Keratinocyte (primary cell): ENCODE measurements around the gene CLEC16A. TPM values are rescaled to one million over a fixed set of nuclear protein-coding genes. Genes with fewer than 3 reads are reported as not detected.

Experiments used
- DNase-seq: peaks from one replicate; pipeline ENCODE4 v3.0.0-alpha.2; 2011; ENCODE audit warnings: low read depth, missing footprints, low spot score
- FAIRE-seq: peaks from 2 replicates; lab custom pipeline; 2011; peaks lifted over from hg19 to GRCh38; lab: Jason Lieb, UNC
- H2AFZ ChIP-seq: 2 replicates; pipeline ENCODE4 v1.6.0; 2012; ENCODE audit warnings: low read length, control low read depth, inconsistent platforms; ENCODE audit not compliant: control insufficient read depth
- H3K27ac ChIP-seq: 2 replicates; pipeline ENCODE4 v1.5.1; 2011; ENCODE audit warnings: low read length; ENCODE audit not compliant: control insufficient read depth, insufficient read depth
- H3K27me3 ChIP-seq: 3 replicates; pipeline ENCODE4 v1.6.0; 2011; ENCODE audit warnings: low read length; ENCODE audit not compliant: control insufficient read depth, insufficient read depth; ENCODE audit errors: extremely low read depth
- H3K36me3 ChIP-seq, 2 experiments: 2 replicates in 1 of 2; 3 replicates in 1 of 2; pipeline ENCODE4 v1.5.1; 2011; ENCODE audit warnings: low read length in 2 of 2, mild to moderate bottlenecking in 1 of 2; ENCODE audit not compliant: control insufficient read depth in 2 of 2, insufficient read depth in 2 of 2; ENCODE audit errors: extremely low read depth in 1 of 2
- H3K4me1 ChIP-seq: 3 replicates; pipeline ENCODE4 v1.5.1; 2011; ENCODE audit warnings: low read length; ENCODE audit not compliant: control insufficient read depth, insufficient read depth; ENCODE audit errors: extremely low read depth
- H3K4me2 ChIP-seq: 3 replicates; pipeline ENCODE4 v1.6.0; 2011; ENCODE audit warnings: low read depth, low read length; ENCODE audit not compliant: control insufficient read depth, insufficient read depth; ENCODE audit errors: extremely low read depth
- H3K4me3 ChIP-seq, 3 experiments: fragments of 200-600 bp in 1 of 3; sonication (generic) in 1 of 3; 2 replicates in 2 of 3; 3 replicates in 1 of 3; pipeline ENCODE4 v1.5.1; 2011 to 2016; ENCODE audit warnings: low read length in 3 of 3, mild to moderate bottlenecking in 3 of 3, control low read depth in 2 of 3, inconsistent platforms in 1 of 3, low read depth in 1 of 3, mixed read lengths in 1 of 3, mixed run types in 1 of 3, moderate library complexity in 1 of 3; ENCODE audit not compliant: control insufficient read depth in 2 of 3, insufficient read depth in 2 of 3; ENCODE audit errors: extremely low read depth in 1 of 3
- H3K79me2 ChIP-seq: 2 replicates; pipeline ENCODE4 v1.6.0; 2012; ENCODE audit warnings: low read length; ENCODE audit not compliant: control insufficient read depth, insufficient read depth
- H3K9ac ChIP-seq: 3 replicates; pipeline ENCODE4 v1.6.0; 2011; ENCODE audit warnings: low read length; ENCODE audit not compliant: control insufficient read depth, insufficient read depth; ENCODE audit errors: extremely low read depth
- H3K9me1 ChIP-seq: 3 replicates; pipeline ENCODE4 v1.6.0; 2011; ENCODE audit warnings: low read length; ENCODE audit not compliant: control insufficient read depth, insufficient read depth; ENCODE audit errors: extremely low read depth
- H3K9me3 ChIP-seq: 2 replicates; pipeline ENCODE4 v1.5.1; 2012; ENCODE audit warnings: low read depth, low read length; ENCODE audit not compliant: control insufficient read depth
- H4K20me1 ChIP-seq: 3 replicates; pipeline ENCODE4 v1.6.0; 2011; ENCODE audit warnings: low read length; ENCODE audit not compliant: control insufficient read depth, insufficient read depth; ENCODE audit errors: extremely low read depth
- CTCF ChIP-seq, 3 experiments: IDR thresholded peaks in 1 of 3; conservative IDR thresholded peaks in 1 of 3; optimal IDR thresholded peaks in 1 of 3; 2 replicates in 2 of 3; 3 replicates in 1 of 3; pipeline versions ENCODE3 to v1.5.1; 2011; ENCODE audit warnings: low read length in 3 of 3, mild to moderate bottlenecking in 3 of 3, moderate library complexity in 2 of 3, control low read depth in 1 of 3, inconsistent platforms in 1 of 3; ENCODE audit not compliant: insufficient read depth in 2 of 3; ENCODE audit errors: extremely low read depth in 1 of 3
- EZH2 ChIP-seq: IDR thresholded peaks from one replicate; pipeline ENCODE4 v1.6.1; 2012; ENCODE audit warnings: inconsistent platforms, mild to moderate bottlenecking, low read length, moderate library complexity
- dilution Hi-C: fragments of 300-500 bp; cut with MboI; formaldehyde crosslinking; loops from one replicate; pipeline ENCODE4 v1.7.0; 2020; ENCODE audit warnings: low sequenced_read_pairs; ENCODE audit not compliant: extremely low pct_ligation_motif_present
- polyA plus RNA-seq, 5 experiments: library from polyadenylated mRNA; depleted of rRNA in 3 of 5; stranded (reverse) in 3 of 5; stranded (forward) in 1 of 5; unstranded in 1 of 5; fragments of >200 nt; gene quantifications; 1 replicate in 1 of 5; 2 replicates in 3 of 5; 3 replicates in 1 of 5; pipeline versions ENCODE4 v1.2.1 to v1.2.3, GENCODE V29; 2011 to 2012; ENCODE audit warnings: missing spikeins in 2 of 5, low read depth in 1 of 5, low replicate concordance in 1 of 5

CLEC16A gene
- polyA plus RNA-seq, 1 donor (not counting 4 experiments of a cell fraction or from before 2014, with no cell fraction given) = 9.5 TPM

GRCh38 chr16:11038305-11038704 is 93.9 kb downstream of the CLEC16A start:
- Histone ChIP-seq H3K4me2 (peak overlapping the region; percentile 64), H3K27ac (peak overlapping the region; percentile 13)
- no peak for FAIRE-seq

GRCh38 chr16:11038777-11039176 is 94.4 kb downstream of the CLEC16A start:
- Histone ChIP-seq H4K20me1 (no peaks in the 10 kb centered on the region), H3K27ac (peak overlapping the region; percentile 76), H3K9ac (no peak overlapping the region), H3K9me3 (no peaks in the 10 kb centered on the region), H3K9me1 (no peaks in the 10 kb centered on the region), H3K27me3 (no peaks in the 10 kb centered on the region), H3K4me2 (peak overlapping the region; percentile 64), H3K4me3 (no peak overlapping the region), H3K4me1 (peaks cover 27% of the 10 kb centered on the region), H3K36me3 (peaks cover 8 to 15% of the 10 kb centered on the region in 2 experiments), H3K79me2 (no peaks in the 10 kb centered on the region), H2AFZ (no peak overlapping the region)
- dilution Hi-C loops = no loop called here
- no peak for TF ChIP-seq CTCF (optimal IDR thresholded peaks at IDR 0.05 in 1 of 3, IDR thresholded peaks at IDR 0.05 in 1 of 3, conservative IDR thresholded peaks at IDR 0.05 in 1 of 3; ENCODE audit: extremely low read depth in 1 of 3, insufficient read depth in 2 of 3, low read length in 3 of 3)
- TF ChIP-seq EZH2 = no peak
- peak; percentile 81 for FAIRE-seq
- peak; percentile 89 for DNase-seq

More at GRCh38 chr16:11038305-11038704, 93.9 kb downstream of the CLEC16A start:
- peaks cover 32% of the 10 kb centered on the region for H3K4me1 ChIP-seq
- peaks cover 8 to 15% of the 10 kb centered on the region in 2 experiments for H3K36me3 ChIP-seq
- no peaks in the 10 kb centered on the region for H3K9me1 ChIP-seq
- H3K79me2 ChIP-seq = no peaks in the 10 kb centered on the region
- H3K4me3 ChIP-seq = no peak overlapping the region
- dilution Hi-C loops = no loop called here
- TF ChIP-seq CTCF (optimal IDR thresholded peaks at IDR 0.05 in 1 of 3, IDR thresholded peaks at IDR 0.05 in 1 of 3, conservative IDR thresholded peaks at IDR 0.05 in 1 of 3; ENCODE audit: extremely low read depth in 1 of 3, insufficient read depth in 2 of 3, low read length in 3 of 3) (no peak), EZH2 (no peak)
- no peak for DNase-seq
- no peaks in the 10 kb centered on the region for H3K9me3 ChIP-seq
- no peak overlapping the region for H3K9ac ChIP-seq
- no peaks in the 10 kb centered on the region for H3K27me3 ChIP-seq
- H2AFZ ChIP-seq = no peak overlapping the region
- no peaks in the 10 kb centered on the region for H4K20me1 ChIP-seq
